ENCODE results near the gene GNAI2. TPM values are rescaled to one million over a fixed set of nuclear protein-coding genes. Genes with fewer than 3 reads are reported as not detected.

GNAI2 gene
- polyA plus RNA-seq, 1 of the 3 experiments (the other 2 are of a cell fraction), result 649 TPM

GRCh38 chr3:50242381-50242770 is 6.4 kb downstream of the GNAI2 start:
- no peaks in the 10 kb centered on the region for H3K9me2 ChIP-seq
- TF ChIP-seq MXI1 (IDR thresholded peaks at IDR 0.05; ENCODE audit: low read depth, low read length) (no peak), NFIC (IDR thresholded peaks at IDR 0.05; ENCODE audit: borderline replicate concordance) (no peak)
- no peaks in the 10 kb centered on the region for H3K27me3 ChIP-seq (ENCODE audit: insufficient read depth)
- POLR2A ChIA-PET, result interaction anchor here (1.8 kb wide), 1 partner anchor 17 kb away, joined by 4 read pairs; no protein-coding TSS in a partner anchor
- no peaks in the 10 kb centered on the region for H3K9me3 ChIP-seq
- WGBS (ENCODE audit: low lambda C conversion rate), result 100% methylated on average over 1 of the region's 3 CpGs
- peaks cover 0 to 17% of the 10 kb centered on the region in 2 experiments for H3K36me3 ChIP-seq (replicated peaks in 1 of 2; ENCODE audit: control insufficient read depth in 1 of 2, insufficient read depth in 2 of 2, low read length in 1 of 2)
- no peak overlapping the region for H2AFZ ChIP-seq (ENCODE audit: low read depth)
- H4K20me1 ChIP-seq (ENCODE audit: insufficient read depth), result peaks cover 84% of the 10 kb centered on the region
- no peak overlapping the region; the same call in 1 of the 2 replicates for H3K9ac ChIP-seq
- H3F3A ChIP-seq (replicated peaks; ENCODE audit: insufficient read depth), result peaks cover 44% of the 10 kb centered on the region
- CTCF ChIA-PET, result interaction anchor here (0.6 to 61.6 kb wide), 5 partner anchors 10 to 125 kb away, joined by 3 to 1375 read pairs (median 8); partner anchors contain the start of genes GNAI2 and GNAT1
- no peak overlapping the region for H3K4me2 ChIP-seq
- peaks cover 25 to 45% of the 10 kb centered on the region in 2 experiments; a peak in 3 of 4 replicates for H3K4me1 ChIP-seq (ENCODE audit: control insufficient read depth in 1 of 2, insufficient read depth in 2 of 2, low read depth in 1 of 2, low read length in 1 of 2)
- 0 out of 4 replicates have a peak overlapping the region, but pooled peaks of 1 of the 2 experiments have one; percentile 17 for H3K27ac ChIP-seq (ENCODE audit: low read depth in 2 of 2, low read length in 1 of 2)
- no peak overlapping the region for H3K4me3 ChIP-seq (ENCODE audit: low read depth in 2 of 2, low read length in 1 of 2)
- H3K79me2 ChIP-seq (ENCODE audit: insufficient read depth), result peaks cover 100% of the 10 kb centered on the region
- no peak for DNase-seq

GRCh38 chr3:50242851-50243542 is 7.0 kb downstream of the GNAI2 start:
- Histone ChIP-seq H3K4me1 (ENCODE audit: control insufficient read depth in 1 of 2, insufficient read depth in 2 of 2, low read depth in 1 of 2, low read length in 1 of 2) (peaks cover 32 to 48% of the 10 kb centered on the region in 2 experiments; a peak in 3 of 4 replicates), H3K27ac (ENCODE audit: low read depth in 2 of 2, low read length in 1 of 2) (peak overlapping the region in 1 of 2 experiments; percentile 17; a peak in 2 of 4 replicates), H3F3A (replicated peaks; ENCODE audit: insufficient read depth) (peaks cover 43% of the 10 kb centered on the region), H3K9ac (no peak overlapping the region), H3K36me3 (replicated peaks in 1 of 2; ENCODE audit: control insufficient read depth in 1 of 2, insufficient read depth in 2 of 2, low read length in 1 of 2) (peaks cover 0 to 20% of the 10 kb centered on the region in 2 experiments), H3K4me3 (ENCODE audit: low read depth in 2 of 2, low read length in 1 of 2) (no peak overlapping the region), H3K27me3 (ENCODE audit: insufficient read depth) (no peaks in the 10 kb centered on the region), H4K20me1 (ENCODE audit: insufficient read depth) (peaks cover 90% of the 10 kb centered on the region), H3K9me2 (no peaks in the 10 kb centered on the region), H3K4me2 (no peak overlapping the region), H3K79me2 (ENCODE audit: insufficient read depth) (peaks cover 100% of the 10 kb centered on the region), H3K9me3 (no peaks in the 10 kb centered on the region), H2AFZ (ENCODE audit: low read depth) (no peak overlapping the region)
- TF ChIP-seq POLR2AphosphoS5 (IDR thresholded peaks at IDR 0.05; ENCODE audit: low read depth, low read length) (no peak), MAX (IDR thresholded peaks at IDR 0.05; ENCODE audit: low read depth) (no peak), EZH2phosphoT487 (IDR thresholded peaks at IDR 0.05; ENCODE audit: borderline replicate concordance, low read depth) (no peak), NRF1 (IDR thresholded peaks at IDR 0.05; ENCODE audit: low read depth, low read length) (no peak), TCF12 (IDR thresholded peaks at IDR 0.05) (no peak), USF2 (IDR thresholded peaks at IDR 0.05; ENCODE audit: borderline replicate concordance, low read depth, low read length) (no peak), USF1 (IDR thresholded peaks at IDR 0.05; ENCODE audit: borderline replicate concordance, low read depth) (no peak), SMC3 (IDR thresholded peaks at IDR 0.05; ENCODE audit: low read depth, low read length) (no peak), YY1 (IDR thresholded peaks at IDR 0.05; ENCODE audit: low read depth) (no peak)
- 82% methylated on average over 10 of the region's 14 CpGs for WGBS (ENCODE audit: low lambda C conversion rate)
- CTCF ChIA-PET, result interaction anchor here (1.1 to 61.6 kb wide), 7 partner anchors 10 to 120 kb away, joined by 3 to 1375 read pairs (median 8); partner anchors contain the start of genes GNAI2 and GNAT1
- POLR2A ChIA-PET, result interaction anchor here (1.8 kb wide), 1 partner anchor 16 kb away, joined by 4 read pairs; no protein-coding TSS in a partner anchor
- no peak for DNase-seq
